Measurements from ENCODE around the gene NLGN4X.

NLGN4X gene

GRCh38 chrX:5867778-5868177, 360.9 kb downstream of the NLGN4X start:
- DNase-seq (ENCODE audit: low read depth in 3 of 3): no peak

- no peak for DNase-seq (ENCODE audit: low read depth in 3 of 3)
These were observed 371.4 kb downstream of the NLGN4X start for GRCh38 chrX:5857232-5857631.

GRCh38 chrX:5852941-5853340, 375.7 kb downstream of the NLGN4X start:
- DNase-seq (ENCODE audit: low read depth in 3 of 3): no peak

GRCh38 chrX:5842601-5843000, 386.1 kb downstream of the NLGN4X start:
- no peak for DNase-seq (ENCODE audit: low read depth in 3 of 3)

Measured in stimulated activated CD4-positive, alpha-beta T cell treated with anti-CD3 and anti-CD28 coated beads, TNF-alpha, amount 100 ng/mL, for 48 hours (primary cell).